Gastroesophageal sphincter (tissue), 3 donors: ENCODE data around the gene TMEM30B.

Experiments
- CTCF ChIP-seq, 4 experiments: fragments of 200-600 bp in 2 of 4; fragments of 450-650 bp in 2 of 4; sonication (generic) in 1 of 4; IDR thresholded peaks; one replicate each; pipeline ENCODE4 v1.5.1; 2017 to 2019; ENCODE audit warnings: antibody characterized with exemption in 4 of 4, mild to moderate bottlenecking in 2 of 4, moderate library complexity in 2 of 4
- EP300 ChIP-seq: sonication (generic); formaldehyde crosslinking; IDR thresholded peaks from one replicate; pipeline ENCODE4 v1.6.1; 2017; ENCODE audit warnings: antibody characterized with exemption, mild to moderate bottlenecking
- POLR2AphosphoS5 ChIP-seq: sonication (generic); formaldehyde crosslinking; IDR thresholded peaks from one replicate; pipeline ENCODE4 v1.6.1; 2017; ENCODE audit warnings: antibody characterized with exemption

DNA sequence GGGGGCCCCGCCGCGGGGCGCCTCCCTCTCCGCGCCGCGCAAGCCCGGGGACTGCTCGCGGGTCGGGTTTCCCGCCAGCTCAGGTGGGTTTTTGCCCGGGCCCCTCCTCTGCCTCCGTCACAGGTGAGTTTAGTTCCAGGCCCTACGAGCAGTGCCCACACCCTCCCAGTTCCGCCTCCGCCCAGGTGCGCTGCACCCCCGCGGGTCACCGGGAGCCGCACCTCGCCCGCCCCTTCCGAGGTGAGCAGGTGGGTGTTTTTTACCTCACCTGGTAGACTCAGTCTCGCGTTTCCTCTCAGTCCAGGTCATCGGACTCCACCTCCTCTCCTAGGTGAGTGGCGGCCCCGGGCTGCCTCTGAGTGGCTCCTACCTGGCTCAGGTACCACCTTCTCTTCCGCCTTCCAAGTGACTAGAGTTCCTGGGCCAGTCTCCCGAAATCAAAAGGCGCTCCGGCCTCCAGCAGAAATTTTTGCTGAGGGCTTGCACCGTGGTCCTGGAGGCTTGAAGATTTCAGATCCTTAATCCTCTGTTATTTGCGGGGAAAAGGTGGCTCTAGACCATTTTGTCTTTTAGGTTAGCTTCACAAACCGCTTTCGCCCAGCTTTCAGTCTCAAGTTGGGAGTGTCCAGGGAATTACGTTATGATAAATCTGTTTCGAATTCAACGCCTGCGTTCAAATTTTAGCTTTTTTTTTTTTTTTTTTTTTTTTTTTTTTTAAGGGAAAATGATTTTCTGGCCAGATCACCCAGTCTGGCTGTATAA is at the start of gene TMEM30B:
- no peak for TF ChIP-seq CTCF (IDR thresholded peaks at IDR 0.05)
- no peak for TF ChIP-seq POLR2AphosphoS5
- TF ChIP-seq EP300: no peak
